Activated naive CD4-positive, alpha-beta T cell treated with anti-CD3 and anti-CD28 coated beads, Interleukin-2, amount 50 U/mL, for 16 hours (primary cell): ENCODE measurements around the gene EXOC4.
"Not testable (repeated sequence)": the region's sequence is repeated elsewhere in the genome, so short reads cannot be mapped to it uniquely, and the experiment has no call there.

Experiments used
- DNase-seq: peaks from one replicate; pipeline ENCODE4 v3.0.0-alpha.2; 2020

EXOC4 gene

GRCh38 chr7:133773601-133774000, 520.7 kb downstream of the EXOC4 start:
- DNase-seq = no peak

- DNase-seq = no peak
Measured at GRCh38 chr7:133775201-133775600, 522.3 kb downstream of the EXOC4 start.

GRCh38 chr7:133776266-133776665, 523.4 kb downstream of the EXOC4 start:
- no peak for DNase-seq

- no peak for DNase-seq
Measured at GRCh38 chr7:133777701-133778100, 524.8 kb downstream of the EXOC4 start.

DNA sequence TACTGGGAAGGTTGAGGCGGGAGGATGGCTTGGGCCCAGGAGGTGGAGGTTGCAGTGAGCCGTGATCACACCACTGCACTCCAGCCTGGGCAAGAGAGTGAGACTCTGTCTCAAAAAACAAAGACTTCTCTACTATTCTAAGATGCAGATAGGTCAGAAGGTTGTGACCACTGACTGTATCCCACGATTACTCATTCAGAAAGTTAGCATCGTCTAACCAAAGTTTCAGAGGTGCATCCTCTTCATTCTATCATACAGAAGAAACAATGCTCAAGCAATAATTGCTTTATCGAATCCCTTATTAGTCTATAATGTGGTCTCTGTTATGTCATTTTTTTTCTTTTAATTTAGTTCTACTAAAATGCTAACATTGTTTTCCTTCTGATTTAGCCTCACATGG, 525.6 kb downstream of the EXOC4 start:
- DNase-seq = no peak

DNA sequence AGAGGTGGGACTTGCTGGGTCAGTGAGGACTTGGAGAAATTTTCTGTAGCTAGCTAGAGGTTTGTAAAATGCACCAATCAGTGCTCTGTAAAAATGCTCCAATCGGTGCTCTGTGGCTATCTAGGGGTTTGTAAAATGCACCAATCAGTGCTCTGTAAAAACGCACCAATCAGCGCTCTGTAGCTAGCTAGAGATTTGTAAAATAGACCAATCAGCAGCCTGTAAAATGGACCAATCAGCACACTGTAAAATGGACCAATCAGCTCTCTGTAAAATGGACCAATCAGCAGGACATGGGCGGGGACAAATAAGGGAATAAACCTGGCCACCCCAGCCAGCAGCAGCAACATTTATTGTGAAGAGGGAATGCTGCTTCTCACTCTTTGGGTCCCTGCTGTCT, 526.7 kb downstream of the EXOC4 start:
- not testable (repeated sequence) for DNase-seq

DNA sequence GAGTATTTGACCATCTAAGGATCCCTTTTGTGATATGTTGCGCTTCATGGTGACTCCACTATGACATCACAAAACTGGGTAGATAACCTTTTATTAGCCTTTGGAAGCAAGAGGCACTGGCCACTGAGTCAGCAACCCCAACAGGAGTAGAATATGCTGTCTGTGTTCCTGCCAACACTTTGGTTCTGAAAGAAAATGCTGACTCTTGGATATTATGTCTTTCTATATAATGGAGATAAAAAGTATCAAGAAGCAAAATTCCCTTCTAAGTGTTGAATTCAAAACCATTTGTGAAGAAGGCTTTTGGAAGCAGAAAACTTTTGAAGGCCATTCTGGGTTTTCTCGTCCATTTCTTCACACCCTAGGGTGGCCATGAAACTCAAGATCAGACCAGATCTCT, 528.0 kb downstream of the EXOC4 start:
- no peak for DNase-seq

DNA sequence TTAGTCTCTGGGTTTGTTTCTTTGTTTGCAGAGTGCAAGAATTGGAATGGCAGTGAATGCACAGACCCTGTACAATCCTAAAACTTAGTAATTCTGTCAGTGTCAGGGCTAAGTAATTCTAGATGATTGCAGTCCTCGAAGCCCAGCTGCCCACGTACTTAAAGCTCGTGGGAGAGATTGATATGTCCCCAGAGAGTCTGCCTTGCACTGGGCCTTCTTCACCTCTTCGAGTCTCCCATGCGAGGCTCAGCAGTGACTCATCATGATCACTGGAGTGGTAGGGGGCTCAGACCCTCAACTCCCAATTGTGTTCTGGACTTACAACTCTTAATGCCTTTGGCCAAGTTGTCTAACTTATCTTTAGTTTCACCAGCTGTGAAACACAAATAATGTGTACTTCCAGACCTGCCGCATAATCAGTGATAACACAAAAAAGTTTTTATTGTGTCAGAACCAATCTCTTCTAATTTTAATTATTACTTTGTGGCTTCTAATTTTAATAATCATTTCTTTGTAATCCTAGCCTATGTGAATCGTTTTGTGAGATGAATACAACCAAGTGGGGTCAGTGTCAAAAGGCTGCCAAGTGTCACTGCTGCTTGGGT, 528.7 kb downstream of the EXOC4 start:
- no peak for DNase-seq

DNA sequence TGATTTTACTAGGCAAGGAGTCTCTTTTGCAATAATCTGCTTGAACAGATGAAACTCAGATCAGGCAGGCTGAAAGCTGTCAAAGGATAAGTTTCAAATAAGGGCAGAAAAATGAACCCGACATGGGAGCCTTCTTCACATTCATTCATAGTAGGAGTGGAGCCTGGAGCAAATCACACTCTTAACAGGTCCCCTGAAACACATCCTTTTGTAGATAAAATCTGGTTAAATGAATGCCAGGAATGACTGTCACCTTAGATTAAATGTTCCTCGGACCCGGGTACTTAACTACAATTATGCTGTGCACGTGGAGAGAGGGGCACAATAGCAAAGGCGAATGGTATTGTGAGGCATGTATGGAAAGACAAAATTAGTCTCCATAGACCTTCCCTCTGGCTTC, 529.6 kb downstream of the EXOC4 start:
- no peak for DNase-seq

- DNase-seq = no peak
Measured at GRCh38 chr7:133783276-133783675, 530.4 kb downstream of the EXOC4 start.

DNA sequence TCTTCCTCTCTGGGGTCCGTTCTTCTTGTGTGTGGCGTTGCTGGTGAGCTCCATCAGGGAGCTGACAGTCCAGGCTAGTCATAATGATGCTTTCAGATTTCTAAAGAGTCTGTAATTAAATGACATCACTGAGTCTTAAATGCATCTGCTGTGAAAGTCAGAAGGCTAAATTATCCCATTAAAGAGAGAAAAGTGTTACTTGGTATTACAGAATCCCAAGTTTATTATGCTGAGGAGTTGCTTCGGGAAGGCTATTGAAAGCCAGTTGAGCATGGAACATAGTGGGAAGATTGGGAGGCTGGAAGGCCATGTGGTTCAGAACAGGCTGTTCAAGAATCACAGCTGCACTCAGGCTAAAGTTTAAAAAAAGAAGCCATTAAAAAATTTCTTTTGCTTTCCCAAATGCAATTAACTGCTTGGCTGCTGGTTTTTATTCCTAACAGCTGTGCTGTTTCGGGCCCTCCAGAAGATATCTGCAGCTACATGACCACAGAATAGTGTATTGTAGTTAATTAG, 531.7 kb downstream of the EXOC4 start:
- DNase-seq = no peak

- DNase-seq = no peak
Measured at GRCh38 chr7:133786401-133786937, 533.6 kb downstream of the EXOC4 start.

GRCh38 chr7:133789974-133790373, 537.1 kb downstream of the EXOC4 start:
- no peak for DNase-seq

DNA sequence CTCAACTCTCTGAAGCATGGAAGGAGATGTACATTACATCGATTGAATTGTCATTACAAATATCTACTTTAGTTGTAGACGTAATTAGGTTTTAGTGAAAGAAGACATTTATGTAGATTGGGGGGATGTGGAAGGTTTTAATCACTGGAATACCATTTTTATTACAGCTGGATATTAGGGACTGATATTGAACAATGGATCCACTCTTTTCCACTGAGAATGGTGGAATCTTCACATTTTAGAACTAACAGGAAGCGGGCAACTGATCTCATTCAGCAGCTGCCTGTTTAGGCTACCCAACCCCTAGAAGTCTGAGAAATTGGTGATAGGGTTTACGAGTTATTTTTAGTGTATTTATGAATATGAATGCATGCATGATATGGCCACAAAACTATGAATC, 538.0 kb downstream of the EXOC4 start:
- DNase-seq = no peak

- no peak for DNase-seq
Measured at GRCh38 chr7:133794479-133794878, 541.6 kb downstream of the EXOC4 start.

DNA sequence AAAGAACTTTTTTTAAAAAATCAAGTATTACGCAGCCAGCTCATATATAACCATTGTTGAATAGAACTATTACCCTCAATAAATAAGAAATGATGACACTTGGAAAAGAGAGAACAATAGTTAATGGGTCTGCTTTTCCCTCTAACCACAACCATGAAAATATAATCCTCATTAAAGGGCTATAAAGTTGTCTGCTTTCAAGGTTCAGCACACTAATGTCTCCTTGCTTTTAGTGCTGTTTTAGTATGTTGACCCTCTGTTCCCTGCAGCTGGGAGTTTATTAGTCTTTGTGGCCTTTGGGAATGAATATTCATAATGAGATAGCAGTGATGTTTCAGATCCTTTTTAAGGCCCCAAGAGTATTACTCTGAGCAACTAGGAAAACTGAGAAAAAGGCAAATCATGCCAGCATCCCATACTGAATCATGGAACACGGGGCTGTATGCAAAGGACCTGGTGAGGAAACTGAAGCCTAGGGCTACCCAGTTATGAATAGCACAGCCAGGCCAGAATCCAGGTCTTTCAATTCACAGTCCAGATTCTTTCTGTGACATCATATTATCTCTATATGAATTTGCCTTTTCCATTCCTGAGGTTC, 542.3 kb downstream of the EXOC4 start:
- no peak for DNase-seq

- DNase-seq = no peak
Measured at GRCh38 chr7:133796782-133797745, 544.2 kb downstream of the EXOC4 start.

DNA sequence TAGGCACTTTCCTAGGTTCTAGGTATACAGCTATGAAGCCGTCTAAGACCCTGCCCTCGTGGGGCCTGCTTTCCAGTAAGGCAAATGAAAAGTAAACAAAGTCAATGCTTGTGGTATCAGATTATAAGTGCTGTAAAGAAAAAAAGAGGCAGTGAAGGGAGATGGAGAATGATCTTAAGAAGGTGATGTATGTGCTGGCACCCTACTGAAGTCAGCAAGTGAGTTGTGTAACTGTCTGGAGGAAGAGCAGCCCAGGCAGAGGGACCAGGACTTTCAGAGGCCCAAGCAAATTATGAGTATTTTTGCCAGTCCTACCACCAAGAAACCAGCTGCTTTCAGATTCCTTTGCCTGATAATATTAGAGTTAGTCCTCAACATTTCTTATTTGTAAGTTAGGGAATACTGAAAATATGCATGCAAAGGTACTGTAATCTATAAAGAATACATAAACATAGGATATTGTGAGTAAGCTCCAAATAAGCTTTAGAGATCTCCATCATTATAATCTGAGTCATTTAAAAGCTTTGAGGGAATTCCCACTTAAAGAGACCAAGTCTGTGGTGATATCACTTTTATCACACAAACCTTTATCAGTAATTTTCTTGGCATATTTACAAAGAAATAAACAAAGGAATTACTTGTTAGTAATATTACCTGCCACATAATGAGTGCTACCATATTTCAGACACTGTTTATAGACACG, 545.1 kb downstream of the EXOC4 start:
- no peak for DNase-seq

DNA sequence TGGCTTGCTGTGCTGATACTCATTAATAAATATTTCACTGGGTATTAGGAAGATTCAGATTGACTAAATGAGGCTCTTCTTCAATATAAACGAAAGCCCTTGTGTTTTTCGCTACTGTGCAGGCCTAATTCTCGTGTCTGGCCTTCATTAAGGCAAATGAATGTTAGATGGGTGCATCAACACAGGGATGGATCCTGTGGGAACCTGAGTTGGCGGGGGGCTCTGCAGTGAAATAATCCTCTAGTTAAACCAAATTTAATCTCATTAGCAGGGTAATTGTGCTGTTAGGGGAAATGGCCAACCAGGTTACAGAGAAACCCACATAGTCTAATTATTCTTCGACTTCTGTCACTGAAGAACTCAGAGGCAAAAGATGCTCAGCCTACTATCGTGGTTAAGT, 548.5 kb downstream of the EXOC4 start:
- no peak for DNase-seq

DNA sequence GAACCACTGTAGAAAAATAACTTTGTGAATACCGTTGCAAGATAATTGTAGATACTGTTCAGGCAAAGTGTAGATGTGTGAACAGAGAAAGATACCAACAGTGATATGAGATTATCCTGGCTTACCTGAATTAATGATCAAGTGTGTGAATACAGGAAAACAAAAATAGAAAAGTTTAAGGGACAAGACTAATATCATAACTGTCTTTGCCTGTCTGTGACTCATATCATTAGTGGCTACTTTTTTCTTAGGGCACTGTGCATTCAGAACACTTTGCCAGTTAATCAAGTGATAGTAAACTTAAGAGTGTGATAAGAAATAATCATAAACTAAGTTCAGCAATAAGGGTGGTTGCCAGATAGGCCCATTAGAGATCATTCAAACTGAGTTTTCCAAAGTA, 551.2 kb downstream of the EXOC4 start:
- DNase-seq = no peak

GRCh38 chr7:133805426-133805825, 552.5 kb downstream of the EXOC4 start:
- DNase-seq = no peak

DNA sequence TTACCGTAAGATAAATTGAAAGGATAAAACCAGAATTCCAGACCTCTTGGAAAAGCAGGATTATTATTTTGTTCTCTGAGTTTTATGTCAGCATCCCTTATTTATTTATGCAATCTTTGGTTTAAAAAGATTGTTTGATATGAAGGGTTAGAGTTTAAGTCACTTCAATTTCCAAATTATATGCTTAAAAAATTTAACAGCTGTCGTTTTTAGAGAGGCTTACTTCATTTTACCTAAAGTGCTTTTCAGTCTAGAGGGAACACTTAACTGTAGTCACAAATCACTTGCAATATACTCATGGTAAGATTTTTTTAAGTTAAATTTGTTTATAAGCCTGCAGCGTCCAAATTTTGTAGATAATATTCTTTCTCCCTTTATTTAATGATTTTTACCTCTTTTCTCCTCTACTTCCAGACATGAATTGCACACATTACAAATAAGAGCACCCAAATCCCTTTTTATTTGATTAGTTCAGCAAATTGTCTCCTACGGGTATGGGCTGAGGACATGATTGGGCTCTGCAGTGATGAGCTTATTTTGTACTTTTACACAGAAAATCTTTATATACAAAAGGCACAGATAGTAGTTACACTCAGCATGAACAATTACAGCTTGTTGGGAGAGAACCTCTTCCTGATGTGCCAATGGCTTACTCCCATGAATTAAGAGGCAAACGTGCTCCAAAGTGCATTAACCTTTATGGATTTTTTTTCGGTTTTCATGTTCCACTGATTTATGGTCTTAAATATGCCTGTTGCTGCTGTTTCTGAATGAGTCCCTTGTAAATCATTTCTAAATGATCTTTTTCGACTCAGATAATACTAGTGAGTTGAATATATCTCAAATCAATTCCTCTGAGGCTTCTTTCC, 555.0 kb downstream of the EXOC4 start:
- DNase-seq = no peak
